Cardiac septum (tissue), 1 donor: Measurements from ENCODE around the gene PHACTR2. TPM values are rescaled to one million over a fixed set of nuclear protein-coding genes. Genes with fewer than 3 reads are reported as not detected.
"Not testable (repeated sequence)": the region's sequence is repeated elsewhere in the genome, so short reads cannot be mapped to it uniquely, and the experiment has no call there.

Source experiments
- DNase-seq: peaks from one replicate; pipeline ENCODE4 v3.0.0-alpha.2; 2020; ENCODE audit warnings: low spot score
- intact Hi-C: fragments of 100-400 bp; cut with DNase I; formaldehyde crosslinking; loops from one replicate; pipeline ENCODE4 v1.14.0; 2022
- total RNA-seq: library from RNA; stranded (reverse); fragmentation: NEBNext Ultra II Directional; extraction: Animal tissue kit (Norgen Biotek cat#: 25700); gene quantifications from one replicate; pipeline ENCODE4 v1.2.1, GENCODE V29; 2021
- donor health status: DM: no; HTN: no; CAD: no.

PHACTR2 gene
- total RNA-seq, 1 donor from 2014 or later = 59.3 TPM

DNA sequence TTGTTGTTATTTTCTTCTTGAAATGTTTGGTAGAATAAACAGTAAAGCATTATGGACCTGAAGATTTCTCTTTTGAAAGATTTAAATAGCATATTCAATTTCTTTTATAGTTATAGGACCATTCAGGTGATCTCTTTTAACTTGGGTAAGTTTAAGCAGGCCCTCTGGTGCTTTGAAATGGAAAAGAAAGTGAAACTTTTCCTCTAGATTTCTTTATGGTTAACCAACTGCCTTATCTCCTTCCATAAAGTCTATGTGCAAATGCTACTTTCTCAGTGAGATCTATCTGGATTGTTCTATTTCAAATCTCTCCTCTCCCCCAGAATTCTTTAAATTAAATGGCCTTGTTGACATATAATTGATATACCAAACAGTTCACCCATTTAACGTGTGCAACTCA, 54.0 kb downstream of the PHACTR2 start:
- intact Hi-C loops = no loop called here
- no peak for DNase-seq

DNA sequence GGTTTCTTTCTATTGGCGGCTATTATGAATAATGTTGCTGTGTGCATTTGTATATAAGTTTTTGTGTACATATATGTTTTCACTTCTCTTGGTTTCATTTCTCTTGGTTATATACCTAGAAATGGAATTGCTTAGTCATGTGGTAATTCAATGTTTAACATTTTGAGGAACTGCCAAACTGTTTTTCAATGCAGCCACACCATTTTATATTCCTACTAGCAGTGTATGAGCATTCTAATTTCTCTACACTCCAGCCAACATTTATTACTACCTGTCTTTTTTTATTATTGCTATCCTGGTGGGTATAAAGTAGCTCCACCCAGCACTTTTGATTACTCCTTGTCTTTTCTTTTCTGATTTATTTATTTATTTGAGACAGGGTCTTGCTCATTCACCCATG, 54.8 kb downstream of the PHACTR2 start:
- intact Hi-C loops = no loop called here

DNA sequence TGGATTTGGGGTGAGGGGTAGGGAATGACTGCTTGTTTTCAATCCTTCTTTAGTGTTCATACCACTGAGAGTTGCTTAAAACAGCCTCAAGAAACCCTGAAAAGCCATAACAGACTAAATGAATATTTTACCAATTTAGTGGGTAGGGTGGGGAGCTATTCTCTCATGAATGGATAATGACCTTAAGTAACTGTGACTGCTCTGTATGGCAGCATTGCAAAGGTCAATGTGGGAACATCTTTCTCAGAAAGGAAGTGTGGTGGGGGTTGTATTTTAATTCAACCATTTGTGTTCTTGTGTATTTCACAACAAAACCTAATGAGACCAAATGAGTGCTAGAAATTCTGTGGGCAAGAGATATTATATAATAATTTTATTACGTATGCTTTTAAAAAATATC, 55.7 kb downstream of the PHACTR2 start:
- intact Hi-C loops = no loop called here

More for the DNA sequence above, 54.8 kb downstream of the PHACTR2 start:
- DNase-seq = no peak

DNA sequence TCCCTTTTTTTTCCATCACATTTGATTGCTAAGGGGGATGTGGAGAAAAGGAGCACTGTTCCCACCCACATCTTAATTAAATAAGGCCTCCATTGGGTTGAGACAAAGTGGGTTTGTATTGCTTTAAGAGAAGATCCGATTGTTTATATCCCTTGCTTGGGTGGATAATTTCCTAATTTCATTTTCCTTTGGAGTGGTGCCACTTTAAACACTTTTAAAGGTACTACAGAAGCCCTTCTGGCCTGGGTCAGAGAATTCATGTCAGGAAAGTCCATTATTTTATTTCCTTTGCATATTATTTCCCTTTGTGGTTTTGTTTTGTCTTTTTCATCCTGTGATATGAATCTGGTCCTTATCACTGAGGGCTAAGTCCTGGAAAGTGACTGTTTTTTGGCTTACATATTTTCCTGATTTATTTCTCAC, 56.9 kb downstream of the PHACTR2 start:
- intact Hi-C loops = no loop called here

More for the DNA sequence above, 55.7 kb downstream of the PHACTR2 start:
- DNase-seq = no peak

DNA sequence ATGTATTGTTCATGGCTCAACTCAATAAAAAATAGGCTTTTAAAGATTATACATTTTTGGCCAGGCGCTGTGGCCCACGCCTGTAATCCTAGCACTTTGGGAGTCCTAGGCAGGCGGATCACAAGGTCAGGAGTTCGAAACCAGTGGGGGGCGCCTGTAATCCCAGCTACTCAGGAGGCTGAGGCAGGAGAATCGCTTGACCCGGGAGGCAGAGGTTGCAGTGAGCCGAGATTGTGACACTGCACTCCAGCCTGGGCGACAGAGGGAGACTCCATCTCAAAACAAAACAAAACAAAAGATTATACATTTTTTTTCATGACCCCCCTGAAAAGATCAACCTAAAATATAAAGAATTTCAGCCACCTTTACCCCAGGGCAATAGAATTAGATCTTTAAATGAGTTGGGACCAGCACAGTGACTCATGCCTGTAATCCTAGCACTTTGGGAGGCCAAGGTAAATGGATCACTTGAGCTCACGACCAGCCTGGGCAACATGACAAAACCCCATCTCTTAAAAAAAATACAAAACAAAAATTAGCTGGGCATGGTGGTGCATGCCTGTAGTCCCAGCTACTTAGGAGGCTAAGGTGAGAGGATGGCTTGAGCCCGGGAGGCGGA, 60.4 kb downstream of the PHACTR2 start:
- DNase-seq, intact Hi-C loops: not testable (repeated sequence)

More for the DNA sequence above, 56.9 kb downstream of the PHACTR2 start:
- no peak for DNase-seq

DNA sequence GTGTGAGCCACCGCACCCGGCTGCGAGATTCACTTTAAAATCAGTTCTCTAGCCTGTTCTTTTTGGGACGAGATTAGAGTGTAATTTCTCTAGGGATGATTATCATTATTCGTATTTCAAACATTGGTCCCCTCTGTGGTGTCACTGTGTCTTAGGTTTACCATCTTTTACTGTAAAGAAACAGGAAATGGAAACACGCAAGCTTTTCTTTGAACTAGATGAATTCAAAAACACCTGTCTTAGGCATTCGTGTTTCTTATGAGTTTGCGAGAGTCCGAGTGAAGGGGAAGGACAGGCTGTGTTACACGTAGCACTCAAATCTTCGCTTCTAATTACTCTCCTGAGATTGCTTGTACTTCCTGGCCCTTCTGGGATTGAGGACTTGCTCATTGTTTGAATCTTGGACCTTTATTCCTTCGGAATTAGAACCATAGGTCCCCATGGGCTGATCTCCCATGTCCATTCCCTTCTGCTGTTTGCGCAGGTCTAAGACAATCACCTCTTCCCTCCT, 61.6 kb downstream of the PHACTR2 start:
- no peak for DNase-seq
- intact Hi-C loops = no loop called here

DNA sequence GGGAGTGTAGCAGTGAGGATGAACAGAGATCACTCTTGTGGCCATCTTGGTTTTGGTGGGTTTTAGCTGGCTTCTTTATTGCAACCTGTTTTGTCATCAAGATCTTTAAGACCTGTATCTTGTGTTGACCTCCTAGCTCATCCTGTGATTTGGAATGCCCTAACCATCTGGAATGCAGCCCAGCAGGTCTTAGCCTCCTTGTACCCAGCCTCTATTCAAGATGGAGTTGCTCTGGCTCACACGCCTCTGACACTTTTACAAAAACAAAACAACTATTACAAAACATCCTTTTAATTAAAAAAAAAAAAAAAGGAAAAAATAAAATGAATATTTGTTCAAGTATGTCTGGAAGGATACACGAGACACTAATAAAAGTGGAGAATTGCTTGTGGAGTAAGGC, 62.4 kb downstream of the PHACTR2 start:
- DNase-seq = no peak
- intact Hi-C loops = loop anchor here (5.0 kb wide), 1 partner anchor 102 kb away; the partner anchor contains the start of gene LTV1

DNA sequence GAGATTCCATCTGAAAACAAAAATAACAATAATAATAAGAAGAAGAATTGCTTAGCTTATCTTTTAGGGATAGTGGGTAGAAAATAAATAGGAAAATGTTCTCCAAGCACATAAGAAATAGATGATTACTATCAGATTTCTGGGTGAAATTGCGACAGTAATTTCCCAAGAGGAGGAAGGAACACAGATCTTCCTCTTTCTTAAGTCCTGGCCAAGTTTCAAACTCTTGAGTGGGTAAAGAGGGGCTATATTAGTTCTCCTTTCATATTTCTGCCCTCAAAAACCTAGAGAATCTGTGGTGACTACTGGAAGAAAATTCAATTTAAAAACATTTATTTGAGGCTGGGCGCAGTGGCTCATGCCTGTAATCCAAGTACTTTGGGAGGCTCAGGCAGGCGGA, 63.7 kb downstream of the PHACTR2 start:
- intact Hi-C loops = loop anchor here (5.0 kb wide), 1 partner anchor 101 kb away; the partner anchor contains the start of gene LTV1
- no peak for DNase-seq

DNA sequence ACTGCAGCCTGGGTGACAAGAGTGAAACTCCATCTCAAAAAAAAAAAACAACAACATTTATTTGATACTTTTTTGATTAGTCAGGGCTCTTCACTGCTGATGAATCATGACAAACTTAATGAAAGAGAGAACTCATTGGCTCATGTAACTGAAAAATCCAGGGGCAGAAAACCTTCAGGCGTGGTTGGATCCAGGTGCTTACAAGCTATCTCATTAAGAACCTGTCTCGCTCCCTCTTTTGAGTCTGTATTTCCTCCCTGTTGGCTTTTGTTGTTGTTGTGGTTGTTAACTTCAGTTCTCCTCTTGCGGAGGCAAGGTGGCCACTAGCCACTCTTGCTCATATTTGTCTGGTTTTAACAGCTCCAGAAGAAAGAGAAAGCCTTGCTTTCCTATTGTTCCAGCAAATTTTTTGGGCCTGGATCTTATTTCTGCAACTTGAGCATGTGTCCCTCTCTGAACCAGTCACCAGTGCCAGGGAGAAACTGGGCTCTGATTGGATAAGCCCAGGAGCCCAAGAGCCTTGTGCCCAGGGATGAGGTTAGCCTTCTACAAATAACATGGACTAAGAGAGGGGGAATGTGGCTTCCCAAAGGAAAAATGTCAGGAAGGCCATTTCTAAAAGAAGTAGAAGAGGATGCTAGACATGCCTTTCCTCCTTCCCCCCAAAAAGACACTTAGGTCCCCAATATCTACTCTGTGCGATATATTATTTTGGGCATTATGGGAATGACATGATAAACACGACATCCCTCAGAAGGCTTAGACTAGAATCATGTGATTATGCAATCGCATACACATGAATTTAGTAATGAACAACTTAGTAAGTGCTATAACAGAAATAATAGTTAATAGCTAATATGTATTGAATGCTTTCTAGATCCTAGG, 64.5 kb downstream of the PHACTR2 start:
- intact Hi-C loops = loop anchor here (5.0 kb wide), 1 partner anchor 100 kb away; the partner anchor contains the start of gene LTV1
- no peak for DNase-seq

DNA sequence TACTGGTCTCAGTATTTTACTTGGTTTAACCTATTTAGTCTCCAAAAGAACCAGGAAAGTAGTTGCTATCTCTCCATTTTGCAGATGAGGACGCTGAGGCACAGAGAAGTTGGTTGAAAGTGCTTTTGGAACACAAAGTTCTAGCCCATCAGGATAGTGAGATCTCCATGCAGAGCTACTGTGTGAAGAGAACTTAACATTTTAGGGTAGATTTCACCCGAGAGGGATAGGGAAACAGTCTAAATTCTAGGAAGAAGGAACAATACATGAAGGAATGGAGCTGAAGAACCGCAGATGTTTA, 65.1 kb downstream of the PHACTR2 start:
- no peak for DNase-seq
- intact Hi-C loops = loop anchor here (5.0 kb wide), 1 partner anchor 99 kb away; the partner anchor contains the start of gene LTV1

DNA sequence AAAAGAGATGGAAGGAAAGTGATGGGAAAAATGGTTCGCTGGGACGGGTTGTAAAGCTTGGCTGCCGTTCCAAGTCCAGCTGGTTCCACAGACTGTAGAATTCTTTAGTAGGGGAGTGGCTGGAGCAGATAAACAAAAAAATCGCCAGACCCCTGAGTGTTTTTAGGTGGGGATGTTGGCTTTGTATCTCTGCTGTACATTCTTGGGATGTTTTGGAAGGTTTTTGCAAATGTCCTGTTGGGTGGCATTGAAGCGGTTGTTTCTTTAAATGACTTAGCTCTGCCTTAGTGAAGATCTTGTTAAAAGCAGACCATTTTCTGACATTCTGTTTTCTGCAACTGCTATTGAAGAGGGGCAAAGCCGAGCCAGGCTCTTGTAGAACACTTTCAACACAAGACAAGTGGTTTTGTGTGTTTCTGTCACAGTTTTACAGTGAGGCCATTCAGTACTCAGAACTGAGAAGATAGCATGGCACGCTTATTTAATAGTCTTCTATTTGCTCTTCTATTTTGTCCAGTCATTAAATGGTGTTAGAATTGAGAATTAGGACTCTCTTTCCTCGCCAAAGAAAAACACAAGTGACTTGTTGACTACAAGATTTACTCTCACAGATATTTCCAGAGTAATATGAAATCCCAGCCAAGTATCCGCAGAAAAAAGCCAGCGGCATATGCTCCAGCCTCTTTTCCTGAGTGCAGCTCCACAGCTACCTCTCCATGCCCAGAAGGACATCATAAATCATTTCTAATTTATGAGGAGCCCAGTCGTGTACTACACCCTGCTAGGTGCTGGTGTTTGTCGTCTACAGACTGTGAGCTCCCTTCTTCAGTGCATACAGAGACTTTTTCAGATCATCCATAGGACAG, 65.8 kb downstream of the PHACTR2 start:
- no peak for DNase-seq
- intact Hi-C loops = loop anchor here (5.0 kb wide), 1 partner anchor 99 kb away; the partner anchor contains the start of gene LTV1

DNA sequence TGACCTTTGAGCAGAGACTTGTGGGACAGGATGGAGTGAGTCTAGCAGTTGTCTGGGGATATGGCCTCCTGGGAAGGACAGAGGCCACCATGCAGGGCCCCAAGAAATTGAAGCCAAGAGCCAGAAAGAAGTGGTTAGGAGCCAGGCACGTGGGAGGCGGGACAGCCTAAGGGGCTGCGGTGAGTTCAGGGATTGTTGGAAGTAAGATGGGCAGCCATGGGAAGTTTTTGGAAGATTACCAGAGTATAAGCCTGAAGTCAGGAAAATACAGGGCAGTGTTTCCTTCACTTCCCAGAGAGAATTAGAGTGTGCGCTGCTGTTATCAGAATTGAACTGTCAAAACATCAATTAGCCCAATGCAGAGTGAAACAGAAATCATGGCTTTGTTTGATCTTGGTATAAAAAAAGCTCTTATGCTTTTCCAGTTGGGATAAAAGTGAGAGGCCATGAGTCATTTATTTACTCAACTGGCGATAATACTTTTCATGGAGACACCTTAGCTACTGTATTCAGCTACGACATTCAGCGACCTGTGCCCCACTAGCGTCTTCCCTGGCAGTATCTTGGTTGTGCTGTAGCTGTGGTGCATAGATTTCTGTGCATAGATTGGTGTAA, 66.9 kb downstream of the PHACTR2 start:
- intact Hi-C loops = loop anchor here (5.0 kb wide), 3 partner anchors 42 to 98 kb away; partner anchors contain the start of gene LTV1
- DNase-seq = no peak

DNA sequence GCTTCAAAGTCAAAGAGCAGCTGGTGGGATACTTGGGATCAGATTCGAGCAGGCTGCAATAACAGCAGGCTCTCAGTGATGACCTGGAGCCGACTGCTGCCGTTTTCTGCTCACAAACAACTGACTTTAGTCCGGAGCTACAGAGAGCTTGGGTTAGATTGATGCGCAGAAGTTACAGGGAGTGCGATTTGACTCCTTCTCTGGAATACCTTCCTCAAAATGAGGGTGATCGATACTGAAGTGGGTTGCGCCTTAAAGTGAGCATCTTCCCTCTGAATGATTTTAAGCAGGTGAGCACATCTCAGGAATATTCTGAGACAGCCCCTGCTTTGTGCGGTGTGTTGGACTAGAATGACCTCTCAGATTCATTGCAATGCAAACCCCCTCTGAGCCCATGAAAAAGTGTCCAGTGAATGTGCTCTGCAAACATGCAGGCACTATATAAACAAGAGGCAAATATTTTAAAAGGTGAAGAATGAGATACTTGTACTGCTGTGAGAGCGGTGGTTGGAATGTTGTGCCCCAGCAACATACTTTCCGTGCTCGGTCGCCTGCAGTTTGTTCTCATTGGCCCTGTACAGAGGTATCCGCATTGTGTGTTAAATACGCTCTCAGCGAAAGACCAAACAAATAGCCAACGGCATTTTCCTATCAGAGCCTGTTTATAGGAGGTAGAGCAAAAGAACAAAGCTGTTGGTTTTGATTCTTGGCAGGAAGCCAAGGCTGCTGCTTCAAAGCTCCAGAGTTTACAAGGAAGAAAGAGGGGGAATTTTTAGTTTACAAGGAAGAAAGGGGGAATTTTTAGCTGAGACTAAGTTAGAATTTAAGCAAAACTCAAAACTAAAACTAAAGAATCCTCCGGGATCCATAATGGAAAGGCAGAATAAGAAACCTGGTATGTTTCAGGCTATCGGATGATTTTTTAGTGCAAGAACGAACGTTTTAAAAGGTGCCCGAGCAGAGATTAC, 67.7 kb downstream of the PHACTR2 start:
- intact Hi-C loops = loop anchor here (5.0 kb wide), 2 partner anchors 43 to 63 kb away; no protein-coding TSS in a partner anchor
- DNase-seq = no peak

DNA sequence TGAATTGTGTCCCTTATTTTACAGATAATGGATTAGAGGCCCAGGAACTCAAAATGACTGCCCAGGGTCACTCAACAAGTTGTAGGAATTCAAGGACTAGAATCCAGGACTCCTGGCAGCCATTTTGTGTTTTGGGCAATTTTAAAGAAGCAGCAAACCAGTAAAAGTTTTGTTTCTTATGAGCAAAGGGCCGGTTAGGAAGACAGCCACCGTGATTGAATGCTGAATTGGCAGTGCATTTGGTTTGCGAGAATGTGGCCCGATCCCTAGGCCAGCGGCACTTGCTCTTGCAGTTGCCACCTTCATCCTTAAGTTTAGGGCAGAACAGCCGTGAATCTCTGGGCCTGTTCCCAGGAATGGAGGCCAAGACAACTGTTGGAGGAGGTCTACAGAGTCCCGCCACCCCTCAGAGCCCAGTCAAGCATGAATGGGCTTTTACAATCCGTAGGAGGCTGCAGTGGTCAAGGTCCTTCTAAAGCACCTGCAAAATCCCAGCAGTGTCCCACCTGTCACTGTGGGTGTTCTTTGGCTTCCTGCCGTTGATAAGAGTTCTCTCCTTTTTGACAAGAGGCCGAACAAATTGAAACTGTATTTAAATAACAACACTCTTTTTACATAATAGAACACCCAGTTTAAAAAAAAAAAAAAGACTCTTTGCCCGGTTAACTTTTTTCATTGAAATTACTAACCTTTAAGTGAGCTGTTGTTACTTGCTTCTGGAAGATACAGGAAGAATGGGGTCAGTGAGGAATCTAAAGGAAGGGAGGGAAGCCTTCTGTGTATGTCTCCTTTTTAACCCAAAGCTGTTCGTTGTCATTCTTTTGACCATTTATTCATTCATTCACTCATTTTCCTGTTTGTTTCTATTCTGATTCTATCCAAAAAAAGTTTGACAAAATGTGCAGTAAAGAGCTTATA, 68.7 kb downstream of the PHACTR2 start:
- intact Hi-C loops = loop anchor here (5.0 kb wide), 2 partner anchors 44 to 64 kb away; no protein-coding TSS in a partner anchor
- no peak for DNase-seq

DNA sequence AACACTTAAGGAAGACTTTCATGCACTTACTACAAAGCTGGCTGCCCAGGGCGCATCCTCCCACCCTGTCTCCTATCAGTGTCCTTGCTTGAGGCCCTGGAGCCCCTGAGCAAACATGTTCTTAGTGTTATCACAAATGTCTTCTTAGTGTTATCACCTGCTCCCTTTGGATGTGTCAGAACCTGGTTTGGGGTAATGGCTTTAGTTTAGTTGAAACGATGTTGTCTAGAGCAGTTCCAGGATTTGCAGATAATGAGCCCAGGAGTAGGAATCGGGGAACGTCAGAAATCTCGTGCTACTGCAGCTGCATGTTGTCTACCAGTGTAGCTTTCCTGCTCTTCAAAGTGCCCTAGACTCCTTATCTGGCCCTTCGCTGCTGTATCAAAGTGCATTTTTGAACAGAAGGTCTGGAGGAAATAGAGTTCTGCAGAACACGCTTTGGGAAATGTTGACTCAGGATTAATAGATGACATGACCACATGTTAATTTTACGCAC, 69.6 kb downstream of the PHACTR2 start:
- no peak for DNase-seq
- intact Hi-C loops = loop anchor here (5.0 kb wide), 2 partner anchors 45 to 65 kb away; no protein-coding TSS in a partner anchor

DNA sequence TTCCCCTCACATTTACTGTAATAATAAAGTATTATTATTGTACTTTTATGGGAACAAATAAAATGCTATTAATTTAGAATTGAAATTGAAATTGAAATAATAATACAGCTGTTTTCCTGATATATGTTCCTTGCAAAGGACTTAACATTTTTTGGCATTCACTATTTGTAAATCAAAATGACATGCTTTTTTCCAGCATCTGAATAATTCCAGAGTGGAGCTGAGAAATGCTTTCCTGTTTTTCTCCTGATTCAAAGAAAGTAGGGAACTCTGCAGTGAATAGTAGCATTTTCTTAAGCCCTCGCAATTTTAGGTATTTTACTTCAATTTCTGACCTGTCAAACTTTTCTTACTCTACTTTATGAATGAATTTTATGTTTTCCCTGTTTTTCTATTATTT, 72.1 kb downstream of the PHACTR2 start:
- no peak for DNase-seq
- intact Hi-C loops = loop anchor here (5.0 kb wide), 2 partner anchors 48 to 68 kb away; no protein-coding TSS in a partner anchor
